HepG2 (cell line): ENCODE results near the gene CKM. TPM values are rescaled to one million over a fixed set of nuclear protein-coding genes. Genes with fewer than 3 reads are reported as not detected.

Experiments used
- ATAC-seq: fragments of 200-7000 bp; cut with Tn5 transposase; 3 replicates; pipeline ENCODE4 v1.9.1; 2020; ENCODE audit warnings: mild to moderate bottlenecking, moderate library complexity
- BruUV-seq: library from RNA; stranded (reverse); fragments of 400-500 nt; replicated peaks from 2 replicates; lab custom pipeline; 2021; lab: Mats Ljungman, UMichigan
- CTCF ChIA-PET: fragments of 300-600 bp; formaldehyde crosslinking; extraction: SDS; loops from one replicate; lab custom pipeline; 2021; ENCODE audit warnings: low total read pairs, inconsistent platforms, low intra/inter-chr PET ratio; lab: Yijun Ruan, JAX
- POLR2A ChIA-PET: fragments of 350-600 bp; sonication (Branson Sonifier 250); formaldehyde crosslinking; loops from one replicate; lab custom pipeline; 2020; ENCODE audit warnings: antibody characterized with exemption, inconsistent platforms; lab: Yijun Ruan, JAX
- DNase-seq: peaks from one replicate; pipeline ENCODE4 v3.0.0-alpha.2; 2015; ENCODE audit warnings: low spot score
- FAIRE-seq: peaks from 3 replicates; lab custom pipeline; 2011; peaks lifted over from hg19 to GRCh38; lab: Jason Lieb, UNC
- H2AFZ ChIP-seq: one replicate; pipeline ENCODE4 v1.6.1; 2011; ENCODE audit warnings: low read length, inconsistent platforms
- H3K27ac ChIP-seq: fragments of 300-600 bp; 3 replicates; pipeline ENCODE4 v1.8.0; 2011; ENCODE audit warnings: mixed run types, mild to moderate bottlenecking, mixed read lengths, low read length, inconsistent platforms; ENCODE audit not compliant: insufficient read depth; ENCODE audit errors: extremely low read length
- H3K27me3 ChIP-seq, 2 experiments: fragments of 200-600 bp in 1 of 2; 2 replicates in 1 of 2; 3 replicates in 1 of 2; pipeline versions ENCODE4 v1.6.0 to v1.8.0; 2011; ENCODE audit warnings: low read length in 2 of 2, mild to moderate bottlenecking in 2 of 2, moderate library complexity in 2 of 2, inconsistent platforms in 1 of 2; ENCODE audit not compliant: insufficient read depth in 2 of 2, control insufficient read depth in 1 of 2
- H3K36me3 ChIP-seq, 2 experiments: fragments of 200-600 bp in 1 of 2; replicated peaks in 1 of 2; 2 replicates in 1 of 2; 3 replicates in 1 of 2; pipeline versions ENCODE4 v1.5.1 to v1.8.0; 2011; ENCODE audit warnings: low read length in 2 of 2, inconsistent platforms in 1 of 2; ENCODE audit not compliant: insufficient read depth in 2 of 2, control insufficient read depth in 1 of 2
- H3K4me1 ChIP-seq: 2 replicates; pipeline ENCODE4 v1.5.1; 2012; ENCODE audit warnings: low read length, inconsistent platforms; ENCODE audit not compliant: insufficient read depth
- H3K4me2 ChIP-seq: 2 replicates; pipeline ENCODE4 v1.6.0; 2011; ENCODE audit warnings: low read depth, low read length, inconsistent platforms
- H3K4me3 ChIP-seq, 3 experiments: fragments of 200-600 bp in 1 of 3; sonication (generic), shearing (Covaris generic) in 1 of 3; replicated peaks in 1 of 3; 2 replicates each; pipeline ENCODE4 v1.5.1; 2011 to 2016; ENCODE audit warnings: low read length in 3 of 3, inconsistent platforms in 2 of 3, low read depth in 2 of 3, mild to moderate bottlenecking in 2 of 3, control low read depth in 1 of 3, mixed read lengths in 1 of 3; ENCODE audit not compliant: insufficient read depth in 1 of 3
- H3K79me2 ChIP-seq: one replicate; pipeline ENCODE4 v1.6.1; 2011; ENCODE audit warnings: low read length, inconsistent platforms; ENCODE audit not compliant: insufficient read depth
- H3K9ac ChIP-seq: 2 replicates; pipeline ENCODE4 v1.6.0; 2011; ENCODE audit warnings: mild to moderate bottlenecking, low read depth, low read length, inconsistent platforms; ENCODE audit not compliant: insufficient read depth
- H3K9me3 ChIP-seq: 2 replicates; pipeline ENCODE4 v1.5.1; 2012; ENCODE audit warnings: mild to moderate bottlenecking, low read length
- H4K20me1 ChIP-seq: 2 replicates; pipeline ENCODE4 v1.6.0; 2011; ENCODE audit warnings: inconsistent platforms, mild to moderate bottlenecking, low read length, moderate library complexity; ENCODE audit not compliant: insufficient read depth
- ATM ChIP-seq: fragments of 450-650 bp; IDR thresholded peaks from 2 replicates; pipeline ENCODE4 v1.7.1; 2017; ENCODE audit warnings: mild to moderate bottlenecking, borderline replicate concordance
- ESRRA ChIP-seq: sonication (generic); formaldehyde crosslinking; IDR thresholded peaks from 2 replicates; pipeline ENCODE4 v1.5.1; 2020; ENCODE audit warnings: mild to moderate bottlenecking, low read depth, missing genetic modification reagents
- ISL2 ChIP-seq: sonication (generic); formaldehyde crosslinking; IDR thresholded peaks from 2 replicates; pipeline ENCODE4 v1.5.0; 2020; ENCODE audit warnings: missing genetic modification reagents
- NFYB ChIP-seq: sonication (generic); formaldehyde crosslinking; IDR thresholded peaks from 2 replicates; pipeline ENCODE4 v1.4.0; 2020; ENCODE audit warnings: missing genetic modification reagents
- NFYC ChIP-seq: IDR thresholded peaks from 2 replicates; pipeline ENCODE4 v1.6.1; 2016; ENCODE audit warnings: missing genetic modification reagents, missing compliant biosample characterization
- SP2 ChIP-seq: sonication (generic); formaldehyde crosslinking; IDR thresholded peaks from 2 replicates; pipeline ENCODE4 v1.5.1; 2020; ENCODE audit warnings: mild to moderate bottlenecking, missing genetic modification reagents
- TEAD2 ChIP-seq: sonication (generic); formaldehyde crosslinking; IDR thresholded peaks from 2 replicates; pipeline ENCODE4 v1.9.0; 2021; ENCODE audit warnings: missing genetic modification reagents
- ZNF367 ChIP-seq: sonication (generic); formaldehyde crosslinking; IDR thresholded peaks from 2 replicates; pipeline ENCODE4 v1.4.0; 2020; ENCODE audit warnings: missing genetic modification reagents, borderline replicate concordance
- ZNF382 ChIP-seq: sonication (generic); formaldehyde crosslinking; IDR thresholded peaks from 2 replicates; pipeline ENCODE4 v1.5.0; 2020; ENCODE audit warnings: missing genetic modification reagents, mild to moderate bottlenecking, borderline replicate concordance
- ZNF451 ChIP-seq: sonication (generic); formaldehyde crosslinking; IDR thresholded peaks from 2 replicates; pipeline ENCODE4 v1.5.0; 2020; ENCODE audit warnings: mild to moderate bottlenecking, missing genetic modification reagents
- ZNF570 ChIP-seq: sonication (generic); formaldehyde crosslinking; IDR thresholded peaks from 2 replicates; pipeline ENCODE4 v1.4.0; 2020; ENCODE audit warnings: mild to moderate bottlenecking, missing genetic modification reagents, borderline replicate concordance
- ZNF652 ChIP-seq: IDR thresholded peaks from 2 replicates; pipeline ENCODE4 v1.6.1; 2016; ENCODE audit warnings: low read depth, borderline replicate concordance
- WGBS: methylation state at CpG from one replicate; pipeline ENCODE4 v1.1.6; 2017; ENCODE audit warnings: low lambda C conversion rate; 5-methylcytosine and 5-hydroxymethylcytosine counted together
- in situ Hi-C: cut with HindIII; loops from 2 replicates; pipeline ENCODE4 v1.10.0; 2017; ENCODE audit warnings: low pct_unique_long_range_greater_than_20kb; ENCODE audit not compliant: extremely low pct_ligation_motif_present
- intact Hi-C: fragments of 100-400 bp; cut with micrococcal nuclease; formaldehyde crosslinking; loops from one replicate; pipeline ENCODE4 v1.10.0; 2022; ENCODE audit not compliant: unreplicated experiment
- polyA plus RNA-seq, 8 experiments: library from polyadenylated mRNA; depleted of rRNA in 3 of 8; stranded (reverse) in 7 of 8; unstranded in 1 of 8; fragments of >200 nt; fragmentation: Illumina TruSeq in 4 of 8; extraction: Trizol in 4 of 8; gene quantifications; 2 replicates each; pipeline versions ENCODE4 v1.2.1 to v1.2.3, GENCODE V29; 2011 to 2016; ENCODE audit warnings: low read depth in 4 of 8, missing spikeins in 1 of 8, mixed read lengths in 1 of 8; ENCODE audit not compliant: insufficient read depth in 1 of 8
- total RNA-seq, 5 experiments: library from RNA; depleted of rRNA; stranded (reverse); fragments of >200 nt; fragmentation: Illumina TruSeq; extraction: Trizol; gene quantifications; 2 replicates each; pipeline ENCODE4 v1.2.3, GENCODE V29; 2016; ENCODE audit warnings: low read depth in 1 of 5
- TF ChIP-seq, protein P1 (sequence below): IDR thresholded peaks from 2 replicates; pipeline ENCODE4 v1.6.1; 2016
- TF ChIP-seq, protein P2 (sequence below): sonication (generic); formaldehyde crosslinking; IDR thresholded peaks from 2 replicates; pipeline ENCODE4 v1.4.0; 2020; ENCODE audit warnings: missing genetic modification reagents
- TF ChIP-seq, protein P3 (sequence below): IDR thresholded peaks from 2 replicates; pipeline ENCODE4 v1.6.1; 2016; ENCODE audit warnings: control low read depth
- TF ChIP-seq, protein P4 (sequence below): sonication (generic); formaldehyde crosslinking; IDR thresholded peaks from 2 replicates; pipeline ENCODE4 v1.5.0; 2020; ENCODE audit warnings: mild to moderate bottlenecking, missing genetic modification reagents
- TF ChIP-seq, protein P5 (sequence below): sonication (generic); formaldehyde crosslinking; IDR thresholded peaks from 2 replicates; pipeline ENCODE4 v1.8.0; 2022; ENCODE audit warnings: missing genetic modification reagents, mild to moderate bottlenecking, borderline replicate concordance

CKM gene
- total and polyA plus RNA-seq, 2 of the 13 experiments (the other 11 are each of a cell fraction or from before 2014, with no cell fraction given) = 0.54 to 0.80 TPM

DNA sequence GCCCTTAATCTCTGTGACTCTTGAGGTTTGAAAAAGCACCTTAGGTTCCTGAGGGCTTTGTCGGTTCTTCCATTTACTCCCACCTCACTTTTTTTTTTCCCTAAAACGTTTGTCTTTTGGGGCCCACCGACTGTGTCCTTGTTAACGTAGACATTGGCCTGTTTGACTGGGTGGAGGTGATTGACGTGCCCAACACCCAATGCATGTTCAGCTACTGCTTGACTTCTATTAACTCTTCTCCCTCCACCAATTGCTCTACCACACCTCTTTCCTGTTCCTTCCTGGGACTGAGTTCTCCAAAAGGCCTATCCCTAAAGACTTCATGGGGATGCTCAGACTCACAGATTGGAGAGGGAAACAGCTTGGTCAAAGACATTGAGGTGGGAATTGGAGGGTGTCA is 17.3 kb downstream of the CKM start:
- CTCF ChIA-PET = no interaction called here
- TF ChIP-seq ZNF570 (CRISPR knock-in tag) (no peak), SP2 (CRISPR knock-in tag) (peak; percentile 73), ATM (no peak), ZNF367 (CRISPR knock-in tag) (no peak), TEAD2 (CRISPR knock-in tag) (no peak), ZNF382 (CRISPR knock-in tag) (no peak), ZNF451 (no peak), NFYB (CRISPR knock-in tag) (peak; percentile 65; the same call in 1 of the 2 replicates), ZNF652 (CRISPR knock-in tag) (peak; percentile 75), ESRRA (CRISPR knock-in tag) (no peak), ISL2 (CRISPR knock-in tag) (no peak), NFYC (CRISPR knock-in tag) (peak; percentile 72)
- TF ChIP-seq, protein P1, sequence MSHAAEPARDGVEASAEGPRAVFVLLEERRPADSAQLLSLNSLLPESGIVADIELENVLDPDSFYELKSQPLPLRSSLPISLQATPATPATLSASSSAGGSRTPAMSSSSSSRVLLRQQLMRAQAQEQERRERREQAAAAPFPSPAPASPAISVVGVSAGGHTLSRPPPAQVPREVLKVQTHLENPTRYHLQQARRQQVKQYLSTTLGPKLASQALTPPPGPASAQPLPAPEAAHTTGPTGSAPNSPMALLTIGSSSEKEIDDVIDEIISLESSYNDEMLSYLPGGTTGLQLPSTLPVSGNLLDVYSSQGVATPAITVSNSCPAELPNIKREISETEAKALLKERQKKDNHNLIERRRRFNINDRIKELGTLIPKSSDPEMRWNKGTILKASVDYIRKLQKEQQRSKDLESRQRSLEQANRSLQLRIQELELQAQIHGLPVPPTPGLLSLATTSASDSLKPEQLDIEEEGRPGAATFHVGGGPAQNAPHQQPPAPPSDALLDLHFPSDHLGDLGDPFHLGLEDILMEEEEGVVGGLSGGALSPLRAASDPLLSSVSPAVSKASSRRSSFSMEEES (CRISPR knock-in tag) = no peak
- TF ChIP-seq, protein P2, sequence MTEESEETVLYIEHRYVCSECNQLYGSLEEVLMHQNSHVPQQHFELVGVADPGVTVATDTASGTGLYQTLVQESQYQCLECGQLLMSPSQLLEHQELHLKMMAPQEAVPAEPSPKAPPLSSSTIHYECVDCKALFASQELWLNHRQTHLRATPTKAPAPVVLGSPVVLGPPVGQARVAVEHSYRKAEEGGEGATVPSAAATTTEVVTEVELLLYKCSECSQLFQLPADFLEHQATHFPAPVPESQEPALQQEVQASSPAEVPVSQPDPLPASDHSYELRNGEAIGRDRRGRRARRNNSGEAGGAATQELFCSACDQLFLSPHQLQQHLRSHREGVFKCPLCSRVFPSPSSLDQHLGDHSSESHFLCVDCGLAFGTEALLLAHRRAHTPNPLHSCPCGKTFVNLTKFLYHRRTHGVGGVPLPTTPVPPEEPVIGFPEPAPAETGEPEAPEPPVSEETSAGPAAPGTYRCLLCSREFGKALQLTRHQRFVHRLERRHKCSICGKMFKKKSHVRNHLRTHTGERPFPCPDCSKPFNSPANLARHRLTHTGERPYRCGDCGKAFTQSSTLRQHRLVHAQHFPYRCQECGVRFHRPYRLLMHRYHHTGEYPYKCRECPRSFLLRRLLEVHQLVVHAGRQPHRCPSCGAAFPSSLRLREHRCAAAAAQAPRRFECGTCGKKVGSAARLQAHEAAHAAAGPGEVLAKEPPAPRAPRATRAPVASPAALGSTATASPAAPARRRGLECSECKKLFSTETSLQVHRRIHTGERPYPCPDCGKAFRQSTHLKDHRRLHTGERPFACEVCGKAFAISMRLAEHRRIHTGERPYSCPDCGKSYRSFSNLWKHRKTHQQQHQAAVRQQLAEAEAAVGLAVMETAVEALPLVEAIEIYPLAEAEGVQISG (CRISPR knock-in tag) = no peak
- TF ChIP-seq, protein P3, sequence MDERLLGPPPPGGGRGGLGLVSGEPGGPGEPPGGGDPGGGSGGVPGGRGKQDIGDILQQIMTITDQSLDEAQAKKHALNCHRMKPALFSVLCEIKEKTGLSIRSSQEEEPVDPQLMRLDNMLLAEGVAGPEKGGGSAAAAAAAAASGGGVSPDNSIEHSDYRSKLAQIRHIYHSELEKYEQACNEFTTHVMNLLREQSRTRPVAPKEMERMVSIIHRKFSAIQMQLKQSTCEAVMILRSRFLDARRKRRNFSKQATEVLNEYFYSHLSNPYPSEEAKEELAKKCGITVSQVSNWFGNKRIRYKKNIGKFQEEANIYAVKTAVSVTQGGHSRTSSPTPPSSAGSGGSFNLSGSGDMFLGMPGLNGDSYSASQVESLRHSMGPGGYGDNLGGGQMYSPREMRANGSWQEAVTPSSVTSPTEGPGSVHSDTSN (CRISPR knock-in tag) = peak; percentile 84
- TF ChIP-seq, protein P4, sequence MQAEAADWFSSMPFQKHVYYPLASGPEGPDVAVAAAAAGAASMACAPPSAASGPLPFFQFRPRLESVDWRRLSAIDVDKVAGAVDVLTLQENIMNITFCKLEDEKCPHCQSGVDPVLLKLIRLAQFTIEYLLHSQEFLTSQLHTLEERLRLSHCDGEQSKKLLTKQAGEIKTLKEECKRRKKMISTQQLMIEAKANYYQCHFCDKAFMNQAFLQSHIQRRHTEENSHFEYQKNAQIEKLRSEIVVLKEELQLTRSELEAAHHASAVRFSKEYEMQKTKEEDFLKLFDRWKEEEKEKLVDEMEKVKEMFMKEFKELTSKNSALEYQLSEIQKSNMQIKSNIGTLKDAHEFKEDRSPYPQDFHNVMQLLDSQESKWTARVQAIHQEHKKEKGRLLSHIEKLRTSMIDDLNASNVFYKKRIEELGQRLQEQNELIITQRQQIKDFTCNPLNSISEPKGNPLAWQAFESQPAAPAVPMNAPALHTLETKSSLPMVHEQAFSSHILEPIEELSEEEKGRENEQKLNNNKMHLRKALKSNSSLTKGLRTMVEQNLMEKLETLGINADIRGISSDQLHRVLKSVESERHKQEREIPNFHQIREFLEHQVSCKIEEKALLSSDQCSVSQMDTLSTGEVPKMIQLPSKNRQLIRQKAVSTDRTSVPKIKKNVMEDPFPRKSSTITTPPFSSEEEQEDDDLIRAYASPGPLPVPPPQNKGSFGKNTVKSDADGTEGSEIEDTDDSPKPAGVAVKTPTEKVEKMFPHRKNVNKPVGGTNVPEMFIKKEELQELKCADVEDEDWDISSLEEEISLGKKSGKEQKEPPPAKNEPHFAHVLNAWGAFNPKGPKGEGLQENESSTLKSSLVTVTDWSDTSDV = no peak
- TF ChIP-seq, protein P5, sequence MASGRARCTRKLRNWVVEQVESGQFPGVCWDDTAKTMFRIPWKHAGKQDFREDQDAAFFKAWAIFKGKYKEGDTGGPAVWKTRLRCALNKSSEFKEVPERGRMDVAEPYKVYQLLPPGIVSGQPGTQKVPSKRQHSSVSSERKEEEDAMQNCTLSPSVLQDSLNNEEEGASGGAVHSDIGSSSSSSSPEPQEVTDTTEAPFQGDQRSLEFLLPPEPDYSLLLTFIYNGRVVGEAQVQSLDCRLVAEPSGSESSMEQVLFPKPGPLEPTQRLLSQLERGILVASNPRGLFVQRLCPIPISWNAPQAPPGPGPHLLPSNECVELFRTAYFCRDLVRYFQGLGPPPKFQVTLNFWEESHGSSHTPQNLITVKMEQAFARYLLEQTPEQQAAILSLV = no peak

More for the DNA sequence above, 17.3 kb downstream of the CKM start:
- Histone ChIP-seq H3K79me2 (no peaks in the 10 kb centered on the region), H3K27ac (no peak overlapping the region), H3K4me3 (no peak overlapping the region), H2AFZ (no peak overlapping the region), H3K9ac (no peak overlapping the region), H3K4me2 (no peak overlapping the region), H3K9me3 (no peaks in the 10 kb centered on the region), H3K27me3 (no peaks in the 10 kb centered on the region), H3K36me3 (peaks cover 0 to 1% of the 10 kb centered on the region in 2 experiments; a peak in 1 of 5 replicates), H4K20me1 (no peaks in the 10 kb centered on the region), H3K4me1 (peaks cover 21% of the 10 kb centered on the region)
- DNase-seq (peak; percentile 20), ATAC-seq (peak; percentile 22; the same call in 1 of the 3 replicates), FAIRE-seq (no peak)
- no TSS peak for BruUV-seq
- in situ Hi-C loops = no loop called here
- POLR2A ChIA-PET = no interaction called here
- 9% methylated on average over 5 of the region's 5 CpGs for WGBS
- intact Hi-C loops = no loop called here
